ENCODE results near the gene CNBP.
"Not testable (repeated sequence)": the region's sequence is repeated elsewhere in the genome, so short reads cannot be mapped to it uniquely, and the experiment has no call there.

The CNBP gene

DNA sequence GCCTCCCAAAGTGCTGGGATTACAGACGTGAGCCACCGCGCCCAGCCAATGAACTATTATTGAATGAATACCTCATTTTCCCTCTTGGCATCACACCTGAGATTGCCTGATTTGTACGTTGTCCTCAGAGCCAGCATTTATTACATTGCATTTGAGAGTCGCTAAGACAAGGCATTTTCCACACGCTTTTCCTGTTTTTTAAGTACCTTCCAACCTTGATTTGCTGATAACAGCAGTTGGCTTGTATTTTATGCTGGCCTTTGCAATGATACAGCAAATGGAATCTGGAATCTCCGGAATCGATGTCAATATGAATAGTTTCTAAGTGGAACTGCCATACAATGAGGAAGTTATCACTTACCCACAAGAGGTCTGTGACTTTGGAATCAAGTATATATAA, 15.7 kb upstream of the CNBP start:
- no peak for DNase-seq (ENCODE audit: low read depth in 2 of 2)
- TF ChIP-seq, protein P1, sequence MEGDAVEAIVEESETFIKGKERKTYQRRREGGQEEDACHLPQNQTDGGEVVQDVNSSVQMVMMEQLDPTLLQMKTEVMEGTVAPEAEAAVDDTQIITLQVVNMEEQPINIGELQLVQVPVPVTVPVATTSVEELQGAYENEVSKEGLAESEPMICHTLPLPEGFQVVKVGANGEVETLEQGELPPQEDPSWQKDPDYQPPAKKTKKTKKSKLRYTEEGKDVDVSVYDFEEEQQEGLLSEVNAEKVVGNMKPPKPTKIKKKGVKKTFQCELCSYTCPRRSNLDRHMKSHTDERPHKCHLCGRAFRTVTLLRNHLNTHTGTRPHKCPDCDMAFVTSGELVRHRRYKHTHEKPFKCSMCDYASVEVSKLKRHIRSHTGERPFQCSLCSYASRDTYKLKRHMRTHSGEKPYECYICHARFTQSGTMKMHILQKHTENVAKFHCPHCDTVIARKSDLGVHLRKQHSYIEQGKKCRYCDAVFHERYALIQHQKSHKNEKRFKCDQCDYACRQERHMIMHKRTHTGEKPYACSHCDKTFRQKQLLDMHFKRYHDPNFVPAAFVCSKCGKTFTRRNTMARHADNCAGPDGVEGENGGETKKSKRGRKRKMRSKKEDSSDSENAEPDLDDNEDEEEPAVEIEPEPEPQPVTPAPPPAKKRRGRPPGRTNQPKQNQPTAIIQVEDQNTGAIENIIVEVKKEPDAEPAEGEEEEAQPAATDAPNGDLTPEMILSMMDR (IDR thresholded peaks at IDR 0.05; ENCODE audit: low read depth, low read length) = no peak
- no peak overlapping the region for H3K4me3 ChIP-seq (replicated peaks in 1 of 2; ENCODE audit: low read depth in 2 of 2, low read length in 2 of 2)

DNA sequence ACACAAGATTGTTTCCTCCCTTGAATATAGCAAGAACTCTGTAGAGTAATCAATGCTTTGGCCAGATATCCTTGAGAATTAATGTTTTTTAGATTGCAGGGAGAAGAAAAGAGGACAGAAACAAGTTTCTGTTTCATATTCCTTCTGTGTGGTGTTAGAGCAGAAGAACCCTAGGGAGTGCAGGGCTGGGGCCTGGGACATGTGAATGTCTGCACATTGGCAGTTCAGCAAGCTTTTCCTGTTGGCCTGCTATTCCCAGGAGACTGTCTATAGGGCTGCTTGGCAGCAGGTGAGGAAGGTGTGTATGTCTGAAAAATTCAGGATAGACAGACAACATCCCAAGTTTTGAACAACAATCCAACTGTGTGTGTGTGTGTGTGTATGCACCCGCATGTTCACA, 13.6 kb upstream of the CNBP start:
- H3K4me3 ChIP-seq (replicated peaks in 1 of 2; ENCODE audit: low read depth in 2 of 2, low read length in 2 of 2) = no peak overlapping the region
- TF ChIP-seq, protein P1 (IDR thresholded peaks at IDR 0.05; ENCODE audit: low read depth, low read length) = no peak
- no peak for DNase-seq (ENCODE audit: low read depth in 2 of 2)

DNA sequence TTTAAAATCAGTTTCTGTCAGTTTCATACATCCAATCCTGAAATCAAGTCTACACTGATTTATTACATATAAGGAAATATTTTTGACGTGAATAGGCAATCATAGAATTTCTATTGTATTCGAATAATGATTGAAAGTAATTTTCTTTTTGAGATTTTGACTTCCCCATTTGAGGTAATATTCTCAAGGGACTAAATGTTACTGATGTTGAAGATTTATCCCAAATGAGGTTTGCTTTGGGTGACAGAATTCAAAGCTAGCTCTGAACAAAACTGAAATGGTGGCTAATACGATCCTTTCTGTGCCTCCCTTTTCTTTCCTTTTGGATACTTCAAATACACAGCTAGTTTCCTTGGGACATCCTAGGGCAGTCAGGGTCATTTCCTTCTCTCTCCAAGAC, 12.9 kb upstream of the CNBP start:
- TF ChIP-seq, protein P1 (IDR thresholded peaks at IDR 0.05; ENCODE audit: low read depth, low read length) = no peak
- no peak for DNase-seq (ENCODE audit: low read depth in 2 of 2)
- no peak overlapping the region for H3K4me3 ChIP-seq (replicated peaks in 1 of 2; ENCODE audit: low read depth in 2 of 2, low read length in 2 of 2)

DNA sequence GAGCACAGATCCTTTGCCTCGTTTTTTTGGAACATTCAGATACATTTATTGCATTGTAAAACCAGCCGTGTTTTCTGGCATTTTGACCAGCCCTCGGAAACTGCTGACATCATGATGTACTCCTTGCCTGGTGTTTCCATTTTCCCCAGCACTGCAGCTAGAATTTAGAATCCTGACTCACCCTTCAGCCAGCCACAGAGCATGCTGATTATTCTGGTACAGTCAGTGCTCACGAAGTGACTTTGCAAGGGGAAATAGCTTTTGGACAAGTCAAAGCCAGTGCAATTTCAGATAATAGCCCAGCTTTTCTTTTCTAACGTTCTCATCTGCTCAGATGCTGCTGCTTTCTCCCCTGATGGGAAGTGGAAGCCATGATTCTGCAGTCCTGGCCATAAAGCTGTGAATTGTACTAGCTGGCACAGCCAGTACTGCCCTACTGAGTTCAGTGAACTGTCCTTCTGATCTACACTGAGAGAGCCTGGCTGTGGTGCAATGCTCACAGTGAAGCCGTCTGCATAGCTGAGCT, 12.1 kb upstream of the CNBP start:
- DNase-seq (ENCODE audit: low read depth in 2 of 2) = peak; percentile 94 to 97

DNA sequence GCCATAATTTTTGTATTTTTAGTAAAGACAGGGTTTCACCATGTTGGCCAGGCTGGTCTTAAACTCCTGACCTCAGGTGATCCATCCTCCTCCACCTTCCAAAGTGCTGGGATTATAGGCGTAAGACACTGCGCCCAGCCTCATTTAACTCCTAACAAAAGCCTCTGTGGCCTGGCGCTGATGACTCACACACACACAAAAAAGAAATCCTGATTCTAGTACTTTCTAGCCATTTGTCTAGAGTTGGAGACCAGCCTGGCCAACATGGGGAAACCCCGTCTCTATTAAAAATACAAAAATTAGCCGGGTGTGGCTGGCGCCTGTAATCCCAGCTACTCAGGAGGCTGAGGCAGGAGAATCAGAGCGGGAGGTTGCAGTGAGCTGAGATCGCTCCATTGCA, 6.1 kb upstream of the CNBP start:
- not testable (repeated sequence) for DNase-seq (ENCODE audit: low read depth in 2 of 2); H3K4me3 ChIP-seq (replicated peaks in 1 of 2; ENCODE audit: low read depth in 2 of 2, low read length in 2 of 2)

More for the DNA sequence above, 12.1 kb upstream of the CNBP start:
- TF ChIP-seq, protein P1 (IDR thresholded peaks at IDR 0.05; ENCODE audit: low read depth, low read length) = no peak
- peak overlapping the region in 1 of 2 donors; percentile 6 for H3K4me3 ChIP-seq (replicated peaks in 1 of 2; ENCODE audit: low read depth in 2 of 2, low read length in 2 of 2)

GRCh38 chr3:129187857-129188256, 4.2 kb upstream of the CNBP start:
- H3K4me3 ChIP-seq (replicated peaks in 1 of 2; ENCODE audit: low read depth in 2 of 2, low read length in 2 of 2) = no peak overlapping the region
- no peak for DNase-seq (ENCODE audit: low read depth in 2 of 2)
- TF ChIP-seq, protein P1 (IDR thresholded peaks at IDR 0.05; ENCODE audit: low read depth, low read length) = no peak

GRCh38 chr3:129185783-129186182, 2.1 kb upstream of the CNBP start:
- H3K4me3 ChIP-seq (replicated peaks in 1 of 2; ENCODE audit: low read depth in 2 of 2, low read length in 2 of 2) = no peak overlapping the region
- DNase-seq (ENCODE audit: low read depth in 2 of 2) = no peak
- TF ChIP-seq, protein P1 (IDR thresholded peaks at IDR 0.05; ENCODE audit: low read depth, low read length) = no peak

DNA sequence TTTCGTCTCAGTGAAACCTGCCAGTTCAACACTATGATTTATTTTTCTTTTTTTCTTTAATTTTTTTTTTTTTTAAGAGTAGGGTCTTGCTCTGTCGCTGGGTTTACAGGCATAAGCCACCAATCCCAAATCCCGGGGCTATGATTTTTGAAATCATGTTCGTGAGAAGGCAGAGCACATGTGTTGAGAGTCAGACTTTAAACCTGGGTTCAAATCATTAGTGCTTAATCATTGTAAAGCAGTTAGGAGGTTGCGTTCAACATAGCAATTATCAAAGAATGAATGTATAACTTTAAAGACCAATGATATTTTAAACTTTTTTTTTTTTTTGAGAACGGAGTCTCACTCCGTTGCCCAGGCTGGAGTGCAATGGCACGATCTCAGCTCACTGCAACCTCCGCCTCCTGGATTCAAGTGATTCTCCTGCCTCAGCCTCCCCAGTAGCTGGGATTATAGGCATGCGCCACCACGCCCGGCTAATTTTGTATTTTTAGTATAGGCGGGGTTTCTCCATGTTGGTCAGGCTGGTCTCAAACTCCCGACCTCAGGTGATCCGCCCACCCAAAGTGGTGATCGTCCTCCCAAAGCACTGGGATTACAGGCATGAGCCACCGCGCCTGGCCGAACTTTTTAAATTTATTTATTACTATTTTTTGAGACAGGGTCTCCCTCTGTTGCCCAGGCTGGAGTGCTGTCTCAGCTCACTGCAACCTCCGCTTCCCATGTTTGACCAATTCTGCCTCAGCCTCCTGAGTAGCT, 1.3 kb upstream of the CNBP start:
- H3K4me3 ChIP-seq (replicated peaks in 1 of 2; ENCODE audit: low read depth in 2 of 2, low read length in 2 of 2) = peak overlapping the region; percentile 68 to 100
- DNase-seq (ENCODE audit: low read depth in 2 of 2) = not testable (repeated sequence)

Measured in cardiac fibroblast (primary cell).